Measurements from ENCODE around the gene ANGPTL1. TPM values are rescaled to one million over a fixed set of nuclear protein-coding genes. Genes with fewer than 3 reads are reported as not detected.
"Not testable (repeated sequence)": the region's sequence is repeated elsewhere in the genome, so short reads cannot be mapped to it uniquely, and the experiment has no call there.

The ANGPTL1 gene
- total RNA-seq, 2 donors from 2014 or later: not detected

GRCh38 chr1:178847919-178848318 lies 23.0 kb downstream of the ANGPTL1 start:
- not testable (repeated sequence) for H3K27ac Mint-ChIP-seq; H3K36me3 Mint-ChIP-seq (ENCODE audit: low read depth); H3K9me3 ChIP-seq (ENCODE audit: control insufficient read depth, low read length, poor library complexity, severe bottlenecking); H3K4me1 Mint-ChIP-seq; ATAC-seq; H3K27me3 Mint-ChIP-seq; DNase-seq; H3K4me3 Mint-ChIP-seq

- no peaks in the 10 kb centered on the region for H3K9me3 ChIP-seq (ENCODE audit: control insufficient read depth, low read length, poor library complexity, severe bottlenecking)
- no peaks in the 10 kb centered on the region for H3K27me3 Mint-ChIP-seq
- no peaks in the 10 kb centered on the region for H3K4me1 Mint-ChIP-seq
- ATAC-seq (no peak), DNase-seq (no peak)
- no peaks in the 10 kb centered on the region for H3K36me3 Mint-ChIP-seq (ENCODE audit: low read depth)
- no peak overlapping the region for H3K4me3 Mint-ChIP-seq
- H3K27ac Mint-ChIP-seq: no peak overlapping the region
Observed at GRCh38 chr1:178847396-178847849, 23.5 kb downstream of the ANGPTL1 start.

GRCh38 chr1:178846306-178846705 lies 24.6 kb downstream of the ANGPTL1 start:
- no peak overlapping the region for H3K27ac Mint-ChIP-seq
- no peaks in the 10 kb centered on the region for H3K27me3 Mint-ChIP-seq
- DNase-seq (no peak), ATAC-seq (no peak)
- no peaks in the 10 kb centered on the region for H3K4me1 Mint-ChIP-seq
- H3K36me3 Mint-ChIP-seq (ENCODE audit: low read depth): no peaks in the 10 kb centered on the region
- no peaks in the 10 kb centered on the region for H3K9me3 ChIP-seq (ENCODE audit: control insufficient read depth, low read length, poor library complexity, severe bottlenecking)
- H3K4me3 Mint-ChIP-seq: no peak overlapping the region

GRCh38 chr1:178844436-178844835 lies 26.4 kb downstream of the ANGPTL1 start:
- H3K36me3 Mint-ChIP-seq (ENCODE audit: low read depth): no peaks in the 10 kb centered on the region
- no peak overlapping the region for H3K4me3 Mint-ChIP-seq
- no peaks in the 10 kb centered on the region for H3K27me3 Mint-ChIP-seq
- no peaks in the 10 kb centered on the region for H3K9me3 ChIP-seq (ENCODE audit: control insufficient read depth, low read length, poor library complexity, severe bottlenecking)
- ATAC-seq: no peak
- DNase-seq: no peak
- no peak overlapping the region for H3K27ac Mint-ChIP-seq
- H3K4me1 Mint-ChIP-seq: no peaks in the 10 kb centered on the region

- ATAC-seq (no peak), DNase-seq (no peak)
- Mint-ChIP-seq H3K36me3 (ENCODE audit: low read depth) (peaks cover 10% of the 10 kb centered on the region), H3K4me3 (no peak overlapping the region), H3K27ac (no peak overlapping the region), H3K4me1 (peaks cover 2% of the 10 kb centered on the region), H3K27me3 (no peaks in the 10 kb centered on the region)
- H3K9me3 ChIP-seq (ENCODE audit: control insufficient read depth, low read length, poor library complexity, severe bottlenecking): no peaks in the 10 kb centered on the region
Observed at GRCh38 chr1:178825167-178825566, 45.7 kb downstream of the ANGPTL1 start.

- no peaks in the 10 kb centered on the region for H3K9me3 ChIP-seq (ENCODE audit: control insufficient read depth, low read length, poor library complexity, severe bottlenecking)
- ATAC-seq (no peak), DNase-seq (no peak)
- no peak overlapping the region for H3K27ac Mint-ChIP-seq
- H3K4me1 Mint-ChIP-seq: peaks cover 2% of the 10 kb centered on the region
- no peaks in the 10 kb centered on the region for H3K27me3 Mint-ChIP-seq
- no peak overlapping the region for H3K4me3 Mint-ChIP-seq
- H3K36me3 Mint-ChIP-seq (ENCODE audit: low read depth): peaks cover 13% of the 10 kb centered on the region
Observed at GRCh38 chr1:178821134-178821866, 49.6 kb downstream of the ANGPTL1 start.

GRCh38 chr1:178819123-178819522 lies 51.8 kb downstream of the ANGPTL1 start:
- ATAC-seq (no peak), DNase-seq (no peak)
- Mint-ChIP-seq H3K27me3 (no peaks in the 10 kb centered on the region), H3K4me1 (peaks cover 2% of the 10 kb centered on the region), H3K27ac (no peak overlapping the region), H3K36me3 (ENCODE audit: low read depth) (peaks cover 12% of the 10 kb centered on the region), H3K4me3 (no peak overlapping the region)
- no peaks in the 10 kb centered on the region for H3K9me3 ChIP-seq (ENCODE audit: control insufficient read depth, low read length, poor library complexity, severe bottlenecking)

- Mint-ChIP-seq H3K36me3 (ENCODE audit: low read depth) (peaks cover 8% of the 10 kb centered on the region), H3K27me3 (no peaks in the 10 kb centered on the region), H3K4me1 (peaks cover 2% of the 10 kb centered on the region), H3K4me3 (no peak overlapping the region), H3K27ac (no peak overlapping the region)
- H3K9me3 ChIP-seq (ENCODE audit: control insufficient read depth, low read length, poor library complexity, severe bottlenecking): no peaks in the 10 kb centered on the region
- DNase-seq: no peak
- no peak for ATAC-seq
Observed at GRCh38 chr1:178818416-178818815, 52.5 kb downstream of the ANGPTL1 start.

- Mint-ChIP-seq H3K36me3 (ENCODE audit: low read depth) (peaks cover 13% of the 10 kb centered on the region), H3K27ac (no peak overlapping the region), H3K4me1 (peaks cover 4% of the 10 kb centered on the region), H3K27me3 (no peaks in the 10 kb centered on the region), H3K4me3 (no peak overlapping the region)
- ATAC-seq: no peak
- no peaks in the 10 kb centered on the region for H3K9me3 ChIP-seq (ENCODE audit: control insufficient read depth, low read length, poor library complexity, severe bottlenecking)
- no peak for DNase-seq
Observed at GRCh38 chr1:178810585-178810984, 60.3 kb downstream of the ANGPTL1 start.

- ATAC-seq (no peak), DNase-seq (no peak)
- Mint-ChIP-seq H3K27me3 (no peaks in the 10 kb centered on the region), H3K27ac (no peak overlapping the region), H3K4me3 (no peak overlapping the region), H3K36me3 (ENCODE audit: low read depth) (peaks cover 10% of the 10 kb centered on the region), H3K4me1 (peaks cover 4% of the 10 kb centered on the region)
- no peaks in the 10 kb centered on the region for H3K9me3 ChIP-seq (ENCODE audit: control insufficient read depth, low read length, poor library complexity, severe bottlenecking)
Observed at GRCh38 chr1:178808529-178808928, 62.3 kb downstream of the ANGPTL1 start.

GRCh38 chr1:178806665-178807300 lies 64.1 kb downstream of the ANGPTL1 start:
- H3K9me3 ChIP-seq (ENCODE audit: control insufficient read depth, low read length, poor library complexity, severe bottlenecking): no peaks in the 10 kb centered on the region
- no peak for ATAC-seq
- no peak for DNase-seq
- Mint-ChIP-seq H3K27me3 (no peaks in the 10 kb centered on the region), H3K27ac (no peak overlapping the region), H3K4me3 (no peak overlapping the region), H3K36me3 (ENCODE audit: low read depth) (peaks cover 8% of the 10 kb centered on the region), H3K4me1 (peaks cover 3% of the 10 kb centered on the region)

- Mint-ChIP-seq H3K27ac (no peak overlapping the region), H3K27me3 (no peaks in the 10 kb centered on the region), H3K4me3 (no peak overlapping the region), H3K4me1 (peaks cover 3% of the 10 kb centered on the region), H3K36me3 (ENCODE audit: low read depth) (peaks cover 4% of the 10 kb centered on the region)
- no peak for ATAC-seq
- no peak for DNase-seq
- H3K9me3 ChIP-seq (ENCODE audit: control insufficient read depth, low read length, poor library complexity, severe bottlenecking): no peaks in the 10 kb centered on the region
Observed at GRCh38 chr1:178802873-178803272, 68.0 kb downstream of the ANGPTL1 start.

Measured in T-helper 17 cell (primary cell).